Tibial nerve (tissue), 4 donors: ENCODE results near the gene WFDC10B.

ENCODE experiments used
- EP300 ChIP-seq, 2 donors: sonication (generic); formaldehyde crosslinking; IDR thresholded peaks; one replicate each; pipeline ENCODE4 v1.6.1; 2017; ENCODE audit warnings: antibody characterized with exemption in 2 of 2, mild to moderate bottlenecking in 1 of 2
- TF ChIP-seq, protein P1 (sequence below), 5 experiments: fragments of 200-600 bp in 3 of 5; fragments of 450-650 bp in 2 of 5; sonication (generic) in 3 of 5; IDR thresholded peaks; one replicate each; pipeline ENCODE4 v1.5.1; 2016 to 2019; ENCODE audit warnings: antibody characterized with exemption in 5 of 5, mild to moderate bottlenecking in 3 of 5, moderate library complexity in 2 of 5

DNA sequence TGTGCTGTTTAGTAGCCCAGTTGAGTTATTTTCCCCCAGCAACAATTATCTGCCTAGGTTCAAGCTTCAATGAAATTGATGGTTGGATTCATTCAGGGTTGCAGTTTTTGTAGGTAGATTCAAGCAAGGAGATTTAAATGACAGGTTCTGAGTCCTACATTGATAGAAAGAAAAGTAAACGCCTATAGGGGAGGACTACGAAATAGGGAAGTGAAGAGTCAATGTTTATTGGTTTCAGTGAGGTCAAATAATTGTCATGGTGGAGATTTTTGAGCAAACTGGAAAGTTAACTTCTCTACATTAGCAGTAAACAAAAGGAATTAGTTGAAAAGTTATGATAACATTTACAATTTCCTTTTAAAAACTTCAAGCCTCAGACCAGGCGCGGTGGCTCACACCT is 3.7 kb downstream of the WFDC10B start:
- TF ChIP-seq, protein P1, sequence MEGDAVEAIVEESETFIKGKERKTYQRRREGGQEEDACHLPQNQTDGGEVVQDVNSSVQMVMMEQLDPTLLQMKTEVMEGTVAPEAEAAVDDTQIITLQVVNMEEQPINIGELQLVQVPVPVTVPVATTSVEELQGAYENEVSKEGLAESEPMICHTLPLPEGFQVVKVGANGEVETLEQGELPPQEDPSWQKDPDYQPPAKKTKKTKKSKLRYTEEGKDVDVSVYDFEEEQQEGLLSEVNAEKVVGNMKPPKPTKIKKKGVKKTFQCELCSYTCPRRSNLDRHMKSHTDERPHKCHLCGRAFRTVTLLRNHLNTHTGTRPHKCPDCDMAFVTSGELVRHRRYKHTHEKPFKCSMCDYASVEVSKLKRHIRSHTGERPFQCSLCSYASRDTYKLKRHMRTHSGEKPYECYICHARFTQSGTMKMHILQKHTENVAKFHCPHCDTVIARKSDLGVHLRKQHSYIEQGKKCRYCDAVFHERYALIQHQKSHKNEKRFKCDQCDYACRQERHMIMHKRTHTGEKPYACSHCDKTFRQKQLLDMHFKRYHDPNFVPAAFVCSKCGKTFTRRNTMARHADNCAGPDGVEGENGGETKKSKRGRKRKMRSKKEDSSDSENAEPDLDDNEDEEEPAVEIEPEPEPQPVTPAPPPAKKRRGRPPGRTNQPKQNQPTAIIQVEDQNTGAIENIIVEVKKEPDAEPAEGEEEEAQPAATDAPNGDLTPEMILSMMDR (IDR thresholded peaks at IDR 0.05), result no peak
- no peak for TF ChIP-seq EP300 (IDR thresholded peaks at IDR 0.05)
